IPS-20b (cell line): Measurements from ENCODE around the gene EIF2S1.
"Not testable (repeated sequence)": the region's sequence is repeated elsewhere in the genome, so short reads cannot be mapped to it uniquely, and the experiment has no call there.

Source experiments
- H3K27ac ChIP-seq: one replicate; pipeline ENCODE4 v1.5.1; 2013; ENCODE audit warnings: low read length
- H3K27me3 ChIP-seq: 2 replicates; pipeline ENCODE4 v1.6.1; 2013; ENCODE audit warnings: mild to moderate bottlenecking, low read length, inconsistent platforms; ENCODE audit not compliant: insufficient read depth
- H3K36me3 ChIP-seq: 2 replicates; pipeline ENCODE4 v1.6.1; 2013; ENCODE audit warnings: low read depth, mild to moderate bottlenecking, inconsistent platforms, low read length, moderate library complexity; ENCODE audit not compliant: insufficient read depth
- H3K4me1 ChIP-seq: 2 replicates; pipeline ENCODE4 v1.6.1; 2013; ENCODE audit warnings: mild to moderate bottlenecking, control low read depth, inconsistent platforms, low read length, moderate library complexity; ENCODE audit not compliant: insufficient read depth
- H3K4me3 ChIP-seq: 2 replicates; pipeline ENCODE4 v1.5.1; 2013; ENCODE audit warnings: mild to moderate bottlenecking, low read length, inconsistent platforms
- H3K9ac ChIP-seq: 2 replicates; pipeline ENCODE4 v1.6.1; 2013; ENCODE audit warnings: low read depth, mild to moderate bottlenecking, inconsistent platforms, low read length, moderate library complexity
- H3K9me3 ChIP-seq: 2 replicates; pipeline ENCODE4 v1.6.1; 2013; ENCODE audit warnings: mild to moderate bottlenecking, low read depth, low read length, inconsistent platforms; ENCODE audit not compliant: insufficient read depth

The EIF2S1 gene

GRCh38 chr14:67415610-67416009 lies 55.5 kb downstream of the EIF2S1 start:
- not testable (repeated sequence) for H3K4me3 ChIP-seq, H3K36me3 ChIP-seq, H3K4me1 ChIP-seq, H3K9ac ChIP-seq, H3K27ac ChIP-seq, H3K9me3 ChIP-seq
- H3K27me3 ChIP-seq, result peaks cover 24% of the 10 kb centered on the region; the same call in 1 of the 2 replicates

- Histone ChIP-seq H3K9ac (no peak overlapping the region), H3K4me1 (0 out of 2 replicates have a peak, but pooled peaks cover 3% of the 10 kb centered on the region), H3K36me3 (no peaks in the 10 kb centered on the region), H3K27ac (no peak overlapping the region), H3K9me3 (no peaks in the 10 kb centered on the region), H3K27me3 (peaks cover 20% of the 10 kb centered on the region; the same call in 1 of the 2 replicates), H3K4me3 (no peak overlapping the region)
Observed at GRCh38 chr14:67416085-67416484, 56.0 kb downstream of the EIF2S1 start.

GRCh38 chr14:67416810-67417209 lies 56.7 kb downstream of the EIF2S1 start:
- Histone ChIP-seq H3K27me3 (peaks cover 13% of the 10 kb centered on the region; the same call in 1 of the 2 replicates), H3K36me3 (no peaks in the 10 kb centered on the region), H3K9me3 (no peaks in the 10 kb centered on the region), H3K27ac (no peak overlapping the region), H3K4me3 (no peak overlapping the region), H3K4me1 (no peaks in the 10 kb centered on the region), H3K9ac (no peak overlapping the region)

DNA sequence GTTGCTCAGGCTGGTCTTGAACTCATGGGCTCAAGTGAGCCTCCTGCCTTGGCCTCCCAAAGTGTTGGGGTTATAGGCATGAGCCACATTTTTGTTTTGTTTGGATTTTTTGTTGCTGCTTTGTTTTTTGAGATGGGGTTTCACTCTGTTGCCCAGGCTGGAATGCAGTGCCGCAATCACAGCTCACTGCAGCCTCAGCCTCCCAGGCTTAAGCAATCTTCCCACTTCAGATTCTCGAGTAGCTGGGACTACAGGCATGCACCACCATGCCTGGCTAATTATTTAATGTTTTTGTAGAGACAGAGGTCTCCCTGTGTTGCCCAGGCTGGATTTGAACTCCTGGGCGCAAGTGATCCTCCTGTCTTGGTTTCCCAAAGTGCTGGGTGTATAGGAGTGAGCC lies 57.5 kb downstream of the EIF2S1 start:
- Histone ChIP-seq H3K27ac (no peak overlapping the region), H3K36me3 (no peaks in the 10 kb centered on the region), H3K9ac (no peak overlapping the region), H3K27me3 (peaks cover 5% of the 10 kb centered on the region; the same call in 1 of the 2 replicates), H3K9me3 (no peaks in the 10 kb centered on the region), H3K4me3 (no peak overlapping the region), H3K4me1 (no peaks in the 10 kb centered on the region)

DNA sequence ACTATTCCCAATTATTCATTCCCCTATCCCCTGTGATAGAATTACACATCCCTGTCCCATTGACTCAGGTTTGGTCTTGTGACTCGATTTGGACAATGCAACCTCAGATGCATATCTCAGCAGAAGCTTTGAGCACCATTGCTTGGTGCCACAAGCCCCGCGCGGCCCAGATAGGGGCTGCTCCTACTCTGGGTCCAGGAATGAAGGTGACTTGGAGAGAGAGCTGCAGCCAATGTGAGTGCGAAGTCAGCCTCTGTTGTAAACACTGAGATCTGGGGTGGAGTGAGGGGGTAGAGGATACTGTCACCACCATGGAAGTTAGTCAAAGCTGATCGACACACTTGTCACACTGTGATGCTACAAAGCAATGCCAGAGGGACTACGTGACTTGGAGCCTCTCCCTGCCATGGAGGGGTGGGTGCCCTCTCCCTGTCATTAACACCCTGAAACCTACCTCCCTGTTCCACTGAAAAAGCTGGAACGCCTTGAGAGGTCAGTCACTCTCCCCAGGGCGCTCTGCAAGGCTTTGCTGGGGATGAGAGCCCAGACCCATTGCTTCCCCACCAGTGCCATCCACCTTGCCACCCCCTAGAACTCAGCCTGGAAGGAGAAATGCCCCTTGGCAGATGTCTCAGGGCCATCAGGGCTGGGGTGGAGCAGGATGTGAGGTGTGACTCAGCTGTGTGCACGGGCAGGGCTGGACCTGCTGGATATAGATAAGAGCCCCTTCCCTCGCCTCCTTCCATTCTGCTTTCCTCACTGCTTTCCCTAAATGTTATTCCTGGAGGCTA lies 58.5 kb downstream of the EIF2S1 start:
- Histone ChIP-seq H3K9me3 (no peaks in the 10 kb centered on the region), H3K27ac (no peak overlapping the region), H3K36me3 (no peaks in the 10 kb centered on the region), H3K4me1 (no peaks in the 10 kb centered on the region), H3K27me3 (no peaks in the 10 kb centered on the region), H3K9ac (no peak overlapping the region), H3K4me3 (no peak overlapping the region)

- Histone ChIP-seq H3K4me1 (no peaks in the 10 kb centered on the region), H3K9ac (no peak overlapping the region), H3K27ac (no peak overlapping the region), H3K36me3 (no peaks in the 10 kb centered on the region), H3K27me3 (no peaks in the 10 kb centered on the region), H3K4me3 (no peak overlapping the region), H3K9me3 (no peaks in the 10 kb centered on the region)
Observed at GRCh38 chr14:67420102-67420739, 60.1 kb downstream of the EIF2S1 start.

- no peak overlapping the region for H3K27ac ChIP-seq
- no peaks in the 10 kb centered on the region for H3K27me3 ChIP-seq
- H3K9ac ChIP-seq, result no peak overlapping the region
- H3K4me3 ChIP-seq, result no peak overlapping the region
- H3K9me3 ChIP-seq, result no peaks in the 10 kb centered on the region
- no peaks in the 10 kb centered on the region for H3K4me1 ChIP-seq
- no peaks in the 10 kb centered on the region for H3K36me3 ChIP-seq
Observed at GRCh38 chr14:67421356-67422224, 61.5 kb downstream of the EIF2S1 start.

- H3K27ac ChIP-seq, result no peak overlapping the region
- no peaks in the 10 kb centered on the region for H3K9me3 ChIP-seq
- no peak overlapping the region for H3K9ac ChIP-seq
- H3K27me3 ChIP-seq, result no peaks in the 10 kb centered on the region; the same call in 1 of the 2 replicates
- no peak overlapping the region for H3K4me3 ChIP-seq
- H3K4me1 ChIP-seq, result no peaks in the 10 kb centered on the region
- no peaks in the 10 kb centered on the region for H3K36me3 ChIP-seq
Observed at GRCh38 chr14:67423424-67423823, 63.3 kb downstream of the EIF2S1 start.

- no peaks in the 10 kb centered on the region; the same call in 1 of the 2 replicates for H3K27me3 ChIP-seq
- H3K9ac ChIP-seq, result no peak overlapping the region
- H3K27ac ChIP-seq, result no peak overlapping the region
- H3K4me1 ChIP-seq, result no peaks in the 10 kb centered on the region
- H3K4me3 ChIP-seq, result no peak overlapping the region
- no peaks in the 10 kb centered on the region for H3K9me3 ChIP-seq
- no peaks in the 10 kb centered on the region for H3K36me3 ChIP-seq
Observed at GRCh38 chr14:67424539-67424938, 64.4 kb downstream of the EIF2S1 start.

- Histone ChIP-seq H3K27ac (no peak overlapping the region), H3K9ac (no peak overlapping the region), H3K9me3 (no peaks in the 10 kb centered on the region), H3K4me3 (no peak overlapping the region), H3K27me3 (no peaks in the 10 kb centered on the region; the same call in 1 of the 2 replicates), H3K4me1 (no peaks in the 10 kb centered on the region), H3K36me3 (no peaks in the 10 kb centered on the region)
Observed at GRCh38 chr14:67425608-67426007, 65.5 kb downstream of the EIF2S1 start.

- Histone ChIP-seq H3K9ac (no peak overlapping the region), H3K4me3 (no peak overlapping the region), H3K4me1 (no peaks in the 10 kb centered on the region), H3K9me3 (no peaks in the 10 kb centered on the region), H3K27ac (no peak overlapping the region), H3K36me3 (no peaks in the 10 kb centered on the region), H3K27me3 (no peaks in the 10 kb centered on the region; the same call in 1 of the 2 replicates)
Observed at GRCh38 chr14:67426161-67426560, 66.0 kb downstream of the EIF2S1 start.
